Astrocyte (in vitro differentiated cells and primary cell): Measurements from ENCODE around the gene MCCD1.
"Not testable (repeated sequence)": the region's sequence is repeated elsewhere in the genome, so short reads cannot be mapped to it uniquely, and the experiment has no call there.

Source experiments
- CTCF ChIP-seq: IDR thresholded peaks from 2 replicates; pipeline ENCODE4 v1.5.1; 2011; ENCODE audit warnings: low read depth, mild to moderate bottlenecking, inconsistent platforms, low read length, moderate library complexity; ENCODE audit not compliant: insufficient read depth
- EZH2 ChIP-seq: IDR thresholded peaks from 2 replicates; pipeline ENCODE4 v1.6.1; 2012; ENCODE audit warnings: mild to moderate bottlenecking, low read length, inconsistent platforms; ENCODE audit not compliant: insufficient read depth

DNA sequence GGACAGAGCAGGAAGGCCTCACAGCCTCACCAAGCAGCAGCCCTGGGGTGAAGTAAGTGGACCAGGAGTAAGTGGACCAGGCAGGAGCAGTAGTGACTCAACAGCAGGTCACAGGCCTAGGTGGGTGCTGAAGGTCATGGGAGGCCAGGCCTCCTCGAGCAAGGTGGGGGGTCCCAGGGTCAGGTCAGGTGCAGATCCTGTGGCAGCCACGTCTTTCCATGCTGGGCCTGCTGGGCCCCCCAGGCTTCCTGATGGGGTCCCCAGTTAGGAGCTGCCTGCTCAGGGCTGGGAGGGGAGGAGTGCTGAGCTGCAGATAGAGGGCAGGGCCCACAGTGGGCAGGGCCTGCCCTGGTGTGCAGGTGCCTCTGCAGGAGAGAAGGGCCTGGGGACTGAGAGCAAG is 19.7 kb upstream of the MCCD1 start:
- TF ChIP-seq CTCF, EZH2: not testable (repeated sequence)
